GM12878 (cell line): ENCODE data around the gene SCG3. TPM values are rescaled to one million over a fixed set of nuclear protein-coding genes. Genes with fewer than 3 reads are reported as not detected.

Experiments
- BACH1 ChIP-seq: fragments of 450-650 bp; IDR thresholded peaks from 2 replicates; pipeline ENCODE4 v1.6.1; 2017; ENCODE audit warnings: mild to moderate bottlenecking, borderline replicate concordance
- BRCA1 ChIP-seq: IDR thresholded peaks from 2 replicates; pipeline ENCODE4 v1.6.1; 2011; ENCODE audit warnings: low read depth, low read length, improper control_type of control experiment
- CREB1 ChIP-seq: IDR thresholded peaks from 2 replicates; pipeline ENCODE4 v1.6.1; 2012; ENCODE audit warnings: low read depth, mild to moderate bottlenecking, inconsistent platforms
- EED ChIP-seq: sonication (generic); IDR thresholded peaks from 2 replicates; pipeline ENCODE4 v1.6.1; 2016; ENCODE audit warnings: antibody characterized with exemption, low read depth
- ESRRA ChIP-seq: IDR thresholded peaks from 2 replicates; pipeline ENCODE4 v1.6.1; 2012; ENCODE audit warnings: mild to moderate bottlenecking, low read length, improper control_type of control experiment
- FOXM1 ChIP-seq: IDR thresholded peaks from 2 replicates; pipeline ENCODE4 v1.6.1; 2012; ENCODE audit warnings: low read depth, mild to moderate bottlenecking, inconsistent platforms, low read length, moderate library complexity
- JUND ChIP-seq: IDR thresholded peaks from 2 replicates; pipeline ENCODE4 v1.6.1; 2012; ENCODE audit warnings: low read depth, mild to moderate bottlenecking, low read length, improper control_type of control experiment, moderate library complexity
- LARP7 ChIP-seq: fragments of 450-650 bp; IDR thresholded peaks from 2 replicates; pipeline ENCODE4 v1.6.1; 2017; ENCODE audit warnings: mild to moderate bottlenecking
- MTA3 ChIP-seq: IDR thresholded peaks from 2 replicates; pipeline ENCODE4 v1.6.1; 2012; ENCODE audit warnings: low read length, inconsistent platforms, borderline replicate concordance
- POU2F2 ChIP-seq: IDR thresholded peaks from 3 replicates; pipeline ENCODE4 v1.6.1; 2011; ENCODE audit warnings: low read depth, mild to moderate bottlenecking, low read length, borderline replicate concordance
- RAD21 ChIP-seq: IDR thresholded peaks from 2 replicates; pipeline ENCODE4 v1.6.1; 2011; ENCODE audit warnings: mild to moderate bottlenecking, low read depth, low read length, moderate library complexity; ENCODE audit not compliant: insufficient read depth
- RUNX3 ChIP-seq: IDR thresholded peaks from 2 replicates; pipeline ENCODE4 v1.6.1; 2012; ENCODE audit warnings: low read length, inconsistent platforms
- TCF12 ChIP-seq: IDR thresholded peaks from 2 replicates; pipeline ENCODE4 v1.6.1; 2011; ENCODE audit warnings: low read depth, mild to moderate bottlenecking, low read length
- TCF3 ChIP-seq: IDR thresholded peaks from 2 replicates; pipeline ENCODE4 v1.6.1; 2012; ENCODE audit warnings: low read depth, mild to moderate bottlenecking, low read length, borderline replicate concordance; ENCODE audit not compliant: insufficient read depth
- ZBTB11 ChIP-seq: fragments of 450-650 bp; formaldehyde crosslinking; IDR thresholded peaks from 2 replicates; pipeline ENCODE4 v1.5.0; 2022; ENCODE audit warnings: mild to moderate bottlenecking, missing genetic modification characterization
- ZNF592 ChIP-seq: fragments of 450-650 bp; IDR thresholded peaks from 2 replicates; pipeline ENCODE4 v1.6.1; 2017; ENCODE audit warnings: mild to moderate bottlenecking, moderate library complexity
- polyA plus RNA-seq, 11 experiments: library from polyadenylated mRNA; depleted of rRNA in 4 of 11; unstranded in 6 of 11; stranded (reverse) in 5 of 11; fragments of >200 nt; fragmentation: Nextera tagmentation in 4 of 11; fragmentation: Illumina TruSeq in 1 of 11; extraction: Ambion mirVana in 4 of 11; extraction: Trizol in 1 of 11; gene quantifications; 1 replicate in 1 of 11; 2 replicates in 10 of 11; pipeline versions ENCODE4 v1.2.1 to v1.2.3, GENCODE V29; 2011 to 2016; ENCODE audit warnings: inconsistent platforms in 2 of 11, missing spikeins in 2 of 11, low read depth in 1 of 11
- total RNA-seq, 4 experiments: library from RNA; depleted of rRNA in 3 of 4; stranded (reverse); fragments of >200 nt in 3 of 4; fragmentation: Illumina TruSeq in 1 of 4; extraction: Trizol in 1 of 4; gene quantifications; 2 replicates each; pipeline versions ENCODE4 v1.2.1 to v1.2.3, GENCODE V29; 2013 to 2021
- TF ChIP-seq, protein P1 (sequence below): IDR thresholded peaks from 2 replicates; pipeline ENCODE4 v1.6.1; 2012; ENCODE audit warnings: low read length, inconsistent platforms
- TF ChIP-seq, protein P2 (sequence below): IDR thresholded peaks from 2 replicates; pipeline ENCODE4 v1.6.1; 2011; ENCODE audit warnings: mild to moderate bottlenecking, low read depth, low read length, moderate library complexity; ENCODE audit not compliant: insufficient replicate concordance

The SCG3 gene
- total and polyA plus RNA-seq, 10 of the 15 experiments (the other 5 are each of a cell fraction or from before 2014, with no cell fraction given): 0.03 to 0.15 (median 0.04) TPM; not detected in 7

- TF ChIP-seq LARP7 (no peak), RUNX3 (peak; percentile 22; the same call in 1 of the 2 replicates), JUND (peak; percentile 64; the same call in 1 of the 2 replicates), TCF12 (0 out of 2 replicates have a peak, but pooled peaks have one; percentile 60), RAD21 (0 out of 2 replicates have a peak, but pooled peaks have one; percentile 12), CREB1 (peak; percentile 68), ZBTB11 (CRISPR knock-in tag) (no peak), ESRRA (no peak), MTA3 (0 out of 2 replicates have a peak, but pooled peaks have one; percentile 37), TCF3 (0 out of 2 replicates have a peak, but pooled peaks have one; percentile 25), POU2F2 (no peak), FOXM1 (0 out of 2 replicates have a peak, but pooled peaks have one; percentile 49), EED (peak; percentile 79), BRCA1 (no peak), BACH1 (no peak), ZNF592 (no peak)
- TF ChIP-seq, protein P1, sequence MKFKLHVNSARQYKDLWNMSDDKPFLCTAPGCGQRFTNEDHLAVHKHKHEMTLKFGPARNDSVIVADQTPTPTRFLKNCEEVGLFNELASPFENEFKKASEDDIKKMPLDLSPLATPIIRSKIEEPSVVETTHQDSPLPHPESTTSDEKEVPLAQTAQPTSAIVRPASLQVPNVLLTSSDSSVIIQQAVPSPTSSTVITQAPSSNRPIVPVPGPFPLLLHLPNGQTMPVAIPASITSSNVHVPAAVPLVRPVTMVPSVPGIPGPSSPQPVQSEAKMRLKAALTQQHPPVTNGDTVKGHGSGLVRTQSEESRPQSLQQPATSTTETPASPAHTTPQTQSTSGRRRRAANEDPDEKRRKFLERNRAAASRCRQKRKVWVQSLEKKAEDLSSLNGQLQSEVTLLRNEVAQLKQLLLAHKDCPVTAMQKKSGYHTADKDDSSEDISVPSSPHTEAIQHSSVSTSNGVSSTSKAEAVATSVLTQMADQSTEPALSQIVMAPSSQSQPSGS: peak; percentile 5; the same call in 1 of the 2 replicates
- TF ChIP-seq, protein P2, sequence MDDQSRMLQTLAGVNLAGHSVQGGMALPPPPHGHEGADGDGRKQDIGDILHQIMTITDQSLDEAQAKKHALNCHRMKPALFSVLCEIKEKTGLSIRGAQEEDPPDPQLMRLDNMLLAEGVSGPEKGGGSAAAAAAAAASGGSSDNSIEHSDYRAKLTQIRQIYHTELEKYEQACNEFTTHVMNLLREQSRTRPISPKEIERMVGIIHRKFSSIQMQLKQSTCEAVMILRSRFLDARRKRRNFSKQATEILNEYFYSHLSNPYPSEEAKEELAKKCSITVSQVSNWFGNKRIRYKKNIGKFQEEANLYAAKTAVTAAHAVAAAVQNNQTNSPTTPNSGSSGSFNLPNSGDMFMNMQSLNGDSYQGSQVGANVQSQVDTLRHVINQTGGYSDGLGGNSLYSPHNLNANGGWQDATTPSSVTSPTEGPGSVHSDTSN: peak; percentile 48
Measured at GRCh38 chr15:51726302-51727073, 45.2 kb downstream of the SCG3 start (continued).
